GM18505 (cell line): ENCODE data around the gene ZNF771.
"Not testable (repeated sequence)": the region's sequence is repeated elsewhere in the genome, so short reads cannot be mapped to it uniquely, and the experiment has no call there.

ENCODE experiments used
- ATAC-seq: cut with Tn5 transposase; IDR thresholded peaks from one replicate; pipeline ENCODE4 v1.9.1; 2021; ENCODE audit not compliant: unreplicated experiment
- POLR2A ChIP-seq: IDR thresholded peaks from 4 replicates; pipeline ENCODE4 v1.6.1; 2011; ENCODE audit warnings: borderline replicate concordance; ENCODE audit not compliant: insufficient read depth, insufficient read length; ENCODE audit errors: extremely low read depth

ZNF771 gene

GRCh38 chr16:30379158-30379783 lies 28.1 kb upstream of the ZNF771 start:
- no peak for TF ChIP-seq POLR2A
- no peak for ATAC-seq

- no peak for ATAC-seq
- TF ChIP-seq POLR2A: no peak
Observed at GRCh38 chr16:30380072-30380802, 27.2 kb upstream of the ZNF771 start.

GRCh38 chr16:30380803-30381208 lies 26.6 kb upstream of the ZNF771 start:
- no peak for ATAC-seq

GRCh38 chr16:30381291-30382041 lies 25.9 kb upstream of the ZNF771 start:
- ATAC-seq: no peak
- TF ChIP-seq POLR2A: no peak

More at GRCh38 chr16:30380803-30381208, 26.6 kb upstream of the ZNF771 start:
- TF ChIP-seq POLR2A: no peak

- peak; percentile 86 for TF ChIP-seq POLR2A
- no peak for ATAC-seq
Observed at GRCh38 chr16:30382111-30382881, 25.1 kb upstream of the ZNF771 start, which contains the start of gene SEPTIN1. TSS of gene SEPTIN1 (minus strand) at chr16:30382561. CDS start at chr16:30382542, 19 bp downstream.

GRCh38 chr16:30383521-30383920 lies 23.9 kb upstream of the ZNF771 start:
- TF ChIP-seq POLR2A: no peak
- ATAC-seq: no peak

- TF ChIP-seq POLR2A: no peak
- ATAC-seq: no peak
Observed at GRCh38 chr16:30394592-30395154, 12.7 kb upstream of the ZNF771 start.

GRCh38 chr16:30395155-30395991 lies 12.0 kb upstream of the ZNF771 start, which contains the start of gene ZNF48:
TSS of gene ZNF48 (plus strand) at chr16:30395420. CDS start at chr16:30395795, 375 bp downstream.
- peak; percentile 73 for TF ChIP-seq POLR2A
- ATAC-seq: peak; percentile 60

GRCh38 chr16:30395992-30396585 lies 11.3 kb upstream of the ZNF771 start:
- no peak for ATAC-seq
- no peak for TF ChIP-seq POLR2A

- not testable (repeated sequence) for ATAC-seq
Observed at GRCh38 chr16:30396627-30397026, 10.8 kb upstream of the ZNF771 start.

- ATAC-seq: no peak
- TF ChIP-seq POLR2A: no peak
Observed at GRCh38 chr16:30397056-30397455, 10.3 kb upstream of the ZNF771 start.
